Calu3 (cell line): Measurements from ENCODE around the gene GRAMD1B. TPM values are rescaled to one million over a fixed set of nuclear protein-coding genes. Genes with fewer than 3 reads are reported as not detected.

Experiments used
- BruUV-seq: library from RNA; stranded (reverse); fragments of 400-500 nt; replicated peaks from 2 replicates; lab custom pipeline; 2021; lab: Mats Ljungman, UMichigan
- CTCF ChIA-PET: fragments of 300-600 bp; sonication (Branson Sonifier 250); formaldehyde crosslinking; loops from one replicate; lab custom pipeline; 2022; ENCODE audit warnings: antibody characterized with exemption; lab: Charles Lee
- DNase-seq: peaks from one replicate; pipeline ENCODE4 v3.0.0; 2022
- H3K27ac Mint-ChIP-seq: one replicate; pipeline ENCODE4 v1.8.0; 2022; ENCODE audit warnings: mixed read lengths; ENCODE audit not compliant: unreplicated experiment
- H3K27me3 Mint-ChIP-seq: one replicate; pipeline ENCODE4 v1.8.0; 2022; ENCODE audit warnings: mixed read lengths; ENCODE audit not compliant: unreplicated experiment
- H3K36me3 Mint-ChIP-seq: one replicate; pipeline ENCODE4 v1.8.0; 2022; ENCODE audit warnings: mild to moderate bottlenecking, moderate library complexity, mixed read lengths; ENCODE audit not compliant: insufficient read depth, unreplicated experiment
- H3K4me1 Mint-ChIP-seq: one replicate; pipeline ENCODE4 v1.8.0; 2022; ENCODE audit warnings: mild to moderate bottlenecking, low read depth, mixed read lengths; ENCODE audit not compliant: unreplicated experiment
- H3K4me3 Mint-ChIP-seq: one replicate; pipeline ENCODE4 v1.8.0; 2022; ENCODE audit warnings: mild to moderate bottlenecking, low read depth, moderate library complexity, mixed read lengths; ENCODE audit not compliant: unreplicated experiment
- H3K9me3 Mint-ChIP-seq: one replicate; pipeline ENCODE4 v1.8.0; 2022; ENCODE audit warnings: low read depth, mixed read lengths; ENCODE audit not compliant: unreplicated experiment
- intact Hi-C: fragments of 100-400 bp; cut with micrococcal nuclease; formaldehyde crosslinking; loops from one replicate; pipeline ENCODE4 v1.10.0; 2022; ENCODE audit not compliant: unreplicated experiment
- total RNA-seq: library from RNA; stranded (reverse); gene quantifications from 2 replicates; pipeline ENCODE4 v1.2.3, GENCODE V29; 2022
- TF ChIP-seq, protein P1 (sequence below): fragments of 200-600 bp; IDR thresholded peaks from one replicate; pipeline ENCODE4 v1.8.0; 2022; ENCODE audit warnings: antibody characterized with exemption; ENCODE audit not compliant: unreplicated experiment

Gene GRAMD1B
- total RNA-seq, 1 experiment from 2014 or later: 5.9 TPM

DNA sequence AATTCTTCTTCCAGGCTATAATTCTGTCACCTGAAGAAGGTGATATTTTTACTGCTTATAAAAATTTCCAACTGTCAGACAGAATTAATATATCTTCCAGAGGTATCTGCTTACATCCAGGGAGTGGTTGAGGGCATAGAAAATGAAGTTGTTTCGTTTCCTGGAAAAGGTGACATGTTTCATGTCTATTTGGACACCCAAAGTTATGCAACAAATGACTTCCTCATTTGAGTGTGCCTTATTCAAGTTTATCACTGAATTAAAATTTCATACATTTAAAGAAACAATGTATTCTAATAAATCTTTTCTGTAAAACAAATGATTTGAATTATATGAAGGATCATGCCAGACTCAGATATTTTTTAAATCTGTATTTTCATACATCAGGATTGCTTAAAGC lies 8.5 kb upstream of the GRAMD1B start:
- Mint-ChIP-seq H3K36me3 (no peaks in the 10 kb centered on the region), H3K4me1 (no peaks in the 10 kb centered on the region), H3K9me3 (no peaks in the 10 kb centered on the region), H3K4me3 (no peak overlapping the region), H3K27me3 (peaks cover 70% of the 10 kb centered on the region), H3K27ac (no peak overlapping the region)
- CTCF ChIA-PET: no interaction called here
- BruUV-seq: no TSS peak
- TF ChIP-seq, protein P1, sequence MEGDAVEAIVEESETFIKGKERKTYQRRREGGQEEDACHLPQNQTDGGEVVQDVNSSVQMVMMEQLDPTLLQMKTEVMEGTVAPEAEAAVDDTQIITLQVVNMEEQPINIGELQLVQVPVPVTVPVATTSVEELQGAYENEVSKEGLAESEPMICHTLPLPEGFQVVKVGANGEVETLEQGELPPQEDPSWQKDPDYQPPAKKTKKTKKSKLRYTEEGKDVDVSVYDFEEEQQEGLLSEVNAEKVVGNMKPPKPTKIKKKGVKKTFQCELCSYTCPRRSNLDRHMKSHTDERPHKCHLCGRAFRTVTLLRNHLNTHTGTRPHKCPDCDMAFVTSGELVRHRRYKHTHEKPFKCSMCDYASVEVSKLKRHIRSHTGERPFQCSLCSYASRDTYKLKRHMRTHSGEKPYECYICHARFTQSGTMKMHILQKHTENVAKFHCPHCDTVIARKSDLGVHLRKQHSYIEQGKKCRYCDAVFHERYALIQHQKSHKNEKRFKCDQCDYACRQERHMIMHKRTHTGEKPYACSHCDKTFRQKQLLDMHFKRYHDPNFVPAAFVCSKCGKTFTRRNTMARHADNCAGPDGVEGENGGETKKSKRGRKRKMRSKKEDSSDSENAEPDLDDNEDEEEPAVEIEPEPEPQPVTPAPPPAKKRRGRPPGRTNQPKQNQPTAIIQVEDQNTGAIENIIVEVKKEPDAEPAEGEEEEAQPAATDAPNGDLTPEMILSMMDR: no peak
- intact Hi-C loops: no loop called here
- DNase-seq: no peak

DNA sequence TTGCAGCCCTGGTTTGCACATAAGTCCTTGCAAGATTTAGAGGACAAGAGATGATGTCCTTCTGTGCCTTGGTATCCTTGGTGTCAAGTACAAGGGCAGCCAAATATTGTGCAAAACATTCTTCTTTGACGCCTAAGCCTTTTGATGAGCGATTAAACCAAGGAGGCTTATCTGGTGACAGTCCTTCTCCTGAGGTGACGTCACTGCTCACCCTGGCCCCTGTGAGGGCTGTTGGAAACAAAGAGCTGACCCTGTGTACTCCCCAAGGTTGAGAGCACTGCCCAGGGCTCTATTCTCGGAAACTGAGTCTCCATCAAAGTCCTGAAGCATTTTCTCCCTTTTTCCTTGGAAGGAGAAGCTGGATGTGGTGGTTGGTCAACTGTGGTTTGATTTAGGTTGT lies 4.7 kb upstream of the GRAMD1B start:
- no peak overlapping the region for H3K4me3 Mint-ChIP-seq
- CTCF ChIA-PET: no interaction called here
- H3K27me3 Mint-ChIP-seq: peaks cover 84% of the 10 kb centered on the region
- no peak for DNase-seq
- TF ChIP-seq, protein P1: no peak
- BruUV-seq: no TSS peak
- no peaks in the 10 kb centered on the region for H3K36me3 Mint-ChIP-seq
- no peaks in the 10 kb centered on the region for H3K4me1 Mint-ChIP-seq
- H3K9me3 Mint-ChIP-seq: no peaks in the 10 kb centered on the region
- H3K27ac Mint-ChIP-seq: no peak overlapping the region
- intact Hi-C loops: no loop called here

DNA sequence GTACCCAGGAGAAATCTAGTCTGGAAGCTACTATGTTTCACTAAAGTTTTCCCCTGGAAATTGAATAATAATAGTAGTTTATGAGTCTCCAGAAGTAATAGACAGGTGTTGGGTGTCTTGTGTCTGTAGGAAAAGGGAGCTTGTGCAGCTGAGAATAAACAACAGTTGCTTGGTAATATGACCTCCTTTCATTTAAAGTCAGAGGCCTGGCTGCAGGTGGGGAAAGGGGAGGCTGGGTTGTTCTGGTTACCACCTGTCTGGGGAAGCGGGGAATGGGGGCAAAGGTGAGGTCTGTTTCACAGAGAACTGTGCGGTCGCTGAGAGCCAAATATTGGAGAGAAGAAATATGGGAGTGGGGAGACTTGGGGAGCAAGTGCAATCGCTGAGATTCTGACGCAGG lies 3.3 kb upstream of the GRAMD1B start:
- CTCF ChIA-PET: no interaction called here
- peaks cover 93% of the 10 kb centered on the region for H3K27me3 Mint-ChIP-seq
- H3K4me1 Mint-ChIP-seq: no peaks in the 10 kb centered on the region

DNA sequence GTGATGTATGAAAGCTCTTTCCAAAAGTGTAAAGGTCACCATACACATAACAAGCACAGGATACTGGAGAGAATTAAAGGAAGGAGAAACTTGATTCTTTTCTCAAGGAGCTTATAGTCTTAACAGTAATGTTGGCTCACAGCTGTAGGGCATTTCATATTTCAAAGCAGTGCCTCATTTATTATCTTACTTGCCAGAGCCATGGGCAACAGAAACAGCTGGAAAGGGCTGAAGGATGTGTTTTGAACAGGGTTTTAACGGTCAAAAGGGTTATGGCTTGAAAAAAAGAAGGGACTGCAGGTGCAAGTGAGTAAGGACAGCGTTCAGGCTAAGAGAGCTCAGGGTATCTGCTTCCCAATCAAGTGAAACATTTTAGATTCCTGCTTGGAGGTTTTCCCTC lies 2.7 kb upstream of the GRAMD1B start:
- TF ChIP-seq, protein P1: no peak
- BruUV-seq: no TSS peak
- Mint-ChIP-seq H3K27ac (no peak overlapping the region), H3K27me3 (peaks cover 95% of the 10 kb centered on the region), H3K9me3 (no peaks in the 10 kb centered on the region), H3K4me3 (no peak overlapping the region), H3K36me3 (no peaks in the 10 kb centered on the region), H3K4me1 (no peaks in the 10 kb centered on the region)
- CTCF ChIA-PET: no interaction called here
- DNase-seq: no peak
- intact Hi-C loops: no loop called here

More for the DNA sequence above, 3.3 kb upstream of the GRAMD1B start:
- Mint-ChIP-seq H3K4me3 (no peak overlapping the region), H3K9me3 (no peaks in the 10 kb centered on the region), H3K27ac (no peak overlapping the region), H3K36me3 (no peaks in the 10 kb centered on the region)
- BruUV-seq: no TSS peak
- intact Hi-C loops: no loop called here
- no peak for DNase-seq
- TF ChIP-seq, protein P1: no peak
